ENCODE results near the gene CRYGA. TPM values are rescaled to one million over a fixed set of nuclear protein-coding genes. Genes with fewer than 3 reads are reported as not detected.

The CRYGA gene
- polyA plus RNA-seq, 1 of the 3 experiments (the other 2 are of a cell fraction), result not detected

GRCh38 chr2:208175069-208175839 is 11.9 kb upstream of the CRYGA start (continued):
- no peak for TF ChIP-seq RFX5 (IDR thresholded peaks at IDR 0.05; ENCODE audit: low read length)
- peak; percentile 84 for TF ChIP-seq RAD21 (IDR thresholded peaks at IDR 0.05; ENCODE audit: low read length)
- no peak for TF ChIP-seq NRF1 (IDR thresholded peaks at IDR 0.05; ENCODE audit: low read depth, low read length)
- TF ChIP-seq RCOR1 (IDR thresholded peaks at IDR 0.05; ENCODE audit: low read length), result peak; percentile 51; the same call in 1 of the 2 replicates
- TF ChIP-seq JUND (IDR thresholded peaks at IDR 0.05), result no peak
- TF ChIP-seq, protein P1, sequence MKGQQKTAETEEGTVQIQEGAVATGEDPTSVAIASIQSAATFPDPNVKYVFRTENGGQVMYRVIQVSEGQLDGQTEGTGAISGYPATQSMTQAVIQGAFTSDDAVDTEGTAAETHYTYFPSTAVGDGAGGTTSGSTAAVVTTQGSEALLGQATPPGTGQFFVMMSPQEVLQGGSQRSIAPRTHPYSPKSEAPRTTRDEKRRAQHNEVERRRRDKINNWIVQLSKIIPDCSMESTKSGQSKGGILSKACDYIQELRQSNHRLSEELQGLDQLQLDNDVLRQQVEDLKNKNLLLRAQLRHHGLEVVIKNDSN (IDR thresholded peaks at IDR 0.05; ENCODE audit: borderline replicate concordance, low read depth), result no peak
- no peak for TF ChIP-seq RXRA (IDR thresholded peaks at IDR 0.05; ENCODE audit: borderline replicate concordance, low read depth)
- no peak for TF ChIP-seq NFIC (IDR thresholded peaks at IDR 0.05; ENCODE audit: borderline replicate concordance)
- TF ChIP-seq POLR2AphosphoS5 (IDR thresholded peaks at IDR 0.05; ENCODE audit: low read depth, low read length), result no peak
- TF ChIP-seq REST (IDR thresholded peaks at IDR 0.05; ENCODE audit: low read depth, low read length), result no peak
- peak; percentile 80 for TF ChIP-seq SMC3 (IDR thresholded peaks at IDR 0.05; ENCODE audit: low read depth, low read length)
- TF ChIP-seq FOSL2 (IDR thresholded peaks at IDR 0.05; ENCODE audit: borderline replicate concordance, low read depth), result no peak
- TF ChIP-seq, protein P2, sequence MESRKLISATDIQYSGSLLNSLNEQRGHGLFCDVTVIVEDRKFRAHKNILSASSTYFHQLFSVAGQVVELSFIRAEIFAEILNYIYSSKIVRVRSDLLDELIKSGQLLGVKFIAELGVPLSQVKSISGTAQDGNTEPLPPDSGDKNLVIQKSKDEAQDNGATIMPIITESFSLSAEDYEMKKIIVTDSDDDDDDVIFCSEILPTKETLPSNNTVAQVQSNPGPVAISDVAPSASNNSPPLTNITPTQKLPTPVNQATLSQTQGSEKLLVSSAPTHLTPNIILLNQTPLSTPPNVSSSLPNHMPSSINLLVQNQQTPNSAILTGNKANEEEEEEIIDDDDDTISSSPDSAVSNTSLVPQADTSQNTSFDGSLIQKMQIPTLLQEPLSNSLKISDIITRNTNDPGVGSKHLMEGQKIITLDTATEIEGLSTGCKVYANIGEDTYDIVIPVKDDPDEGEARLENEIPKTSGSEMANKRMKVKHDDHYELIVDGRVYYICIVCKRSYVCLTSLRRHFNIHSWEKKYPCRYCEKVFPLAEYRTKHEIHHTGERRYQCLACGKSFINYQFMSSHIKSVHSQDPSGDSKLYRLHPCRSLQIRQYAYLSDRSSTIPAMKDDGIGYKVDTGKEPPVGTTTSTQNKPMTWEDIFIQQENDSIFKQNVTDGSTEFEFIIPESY (IDR thresholded peaks at IDR 0.05; ENCODE audit: borderline replicate concordance, low read depth), result no peak
- no peak for TF ChIP-seq SIN3A (IDR thresholded peaks at IDR 0.05; ENCODE audit: borderline replicate concordance, low read depth, low read length)
- no peak for TF ChIP-seq ELF1 (IDR thresholded peaks at IDR 0.05)
- no peak for TF ChIP-seq GABPA (IDR thresholded peaks at IDR 0.05; ENCODE audit: low read depth)
- TF ChIP-seq EZH2phosphoT487 (IDR thresholded peaks at IDR 0.05; ENCODE audit: borderline replicate concordance, low read depth), result no peak
